Lower lobe of right lung (tissue), 2 donors: ENCODE measurements around the gene GBP2. TPM values are rescaled to one million over a fixed set of nuclear protein-coding genes. Genes with fewer than 3 reads are reported as not detected.

Source experiments
- ATAC-seq, 2 donors: fragments of 200-7000 bp; cut with Tn5 transposase; one replicate each; pipeline ENCODE4 v1.9.1; 2020 to 2022; ENCODE audit warnings: mild to moderate bottlenecking in 2 of 2, moderate library complexity in 2 of 2
- DNase-seq: peaks from one replicate; pipeline ENCODE4 v3.0.0-alpha.2; 2020
- H3K27ac ChIP-seq: fragments of 200-600 bp; one replicate; pipeline ENCODE4 v1.8.0; 2022
- H3K27me3 ChIP-seq: fragments of 200-600 bp; one replicate; pipeline ENCODE4 v1.8.0; 2022; ENCODE audit warnings: low read depth
- H3K36me3 ChIP-seq: fragments of 200-600 bp; one replicate; pipeline ENCODE4 v1.8.0; 2022; ENCODE audit warnings: mild to moderate bottlenecking
- H3K4me1 ChIP-seq: fragments of 200-600 bp; one replicate; pipeline ENCODE4 v1.8.0; 2022
- H3K4me3 ChIP-seq: fragments of 200-600 bp; one replicate; pipeline ENCODE4 v1.8.0; 2022; ENCODE audit warnings: mild to moderate bottlenecking
- H3K9me3 ChIP-seq: fragments of 200-600 bp; one replicate; pipeline ENCODE4 v1.8.0; 2022
- CTCF ChIP-seq: fragments of 200-600 bp; IDR thresholded peaks from one replicate; pipeline ENCODE4 v1.8.0; 2022; ENCODE audit warnings: antibody characterized with exemption, mild to moderate bottlenecking
- intact Hi-C: fragments of 100-400 bp; cut with DNase I; formaldehyde crosslinking; loops from one replicate; pipeline ENCODE4 v1.11.0; 2022
- total RNA-seq: library from RNA; stranded (reverse); fragmentation: NEBNext Ultra II Directional; extraction: Animal tissue kit (Norgen Biotek cat#: 25700); gene quantifications from one replicate; pipeline ENCODE4 v1.2.1, GENCODE V29; 2021
- donor health status: DM: no; HTN: yes; CAD: no; lungs with severe emphysema.

GBP2 gene
- total RNA-seq, 1 donor from 2014 or later = 48.8 TPM

- peaks cover 22% of the 10 kb centered on the region for H3K36me3 ChIP-seq
- TF ChIP-seq CTCF = no peak
- ATAC-seq (no peak), DNase-seq (no peak)
- H3K27ac ChIP-seq = peak overlapping the region; percentile 3
- no peaks in the 10 kb centered on the region for H3K9me3 ChIP-seq
- no peaks in the 10 kb centered on the region for H3K27me3 ChIP-seq
- H3K4me3 ChIP-seq = no peak overlapping the region
- H3K4me1 ChIP-seq = peaks cover 30% of the 10 kb centered on the region
- intact Hi-C loops = no loop called here
Measured at GRCh38 chr1:89063094-89063493, 62.8 kb downstream of the GBP2 start.

- Histone ChIP-seq H3K27ac (no peak overlapping the region), H3K4me1 (peaks cover 23% of the 10 kb centered on the region), H3K4me3 (no peak overlapping the region), H3K9me3 (no peaks in the 10 kb centered on the region), H3K27me3 (no peaks in the 10 kb centered on the region), H3K36me3 (peaks cover 50% of the 10 kb centered on the region)
- no peak for TF ChIP-seq CTCF
- DNase-seq (no peak), ATAC-seq (no peak)
- intact Hi-C loops = no loop called here
Measured at GRCh38 chr1:89060091-89060490, 65.8 kb downstream of the GBP2 start.

Other genes starting within 250 kb of the GBP2 start
- 26.0 TPM for gene GTF2B, start 234.5 kb downstream of the GBP2 start, total RNA-seq
- 20.6 TPM for gene KYAT3, start 133.5 kb downstream of the GBP2 start, total RNA-seq
- gene RBMXL1, start 133.5 kb downstream of the GBP2 start, total RNA-seq = 19.6 TPM
- 60.2 TPM for gene GBP3, start 103.2 kb downstream of the GBP2 start, total RNA-seq
- gene GBP1, start 60.9 kb downstream of the GBP2 start, total RNA-seq = 54.2 TPM
- not detected for gene GBP7, start 49.9 kb upstream of the GBP2 start, total RNA-seq
- 41.0 TPM for gene GBP4, start 72.8 kb upstream of the GBP2 start, total RNA-seq
- gene GBP5, start 146.7 kb upstream of the GBP2 start, total RNA-seq = 9.6 TPM
- 0.68 TPM for gene GBP6, start 237.9 kb upstream of the GBP2 start, total RNA-seq